Measurements from ENCODE around the gene PABPN1.
"Not testable (repeated sequence)": the region's sequence is repeated elsewhere in the genome, so short reads cannot be mapped to it uniquely, and the experiment has no call there.

Gene PABPN1

GRCh38 chr14:23320584-23321571, at the start of gene PABPN1:
PABPN1 (plus strand) TSS chr14:23321457; CDS start chr14:23321470, 13 bp downstream.
- DNase-seq (ENCODE audit: low spot score), result peak; percentile 99

- no peak for DNase-seq (ENCODE audit: low spot score)
Observed at GRCh38 chr14:23275412-23275811, 45.8 kb upstream of the PABPN1 start.

GRCh38 chr14:23277189-23277588, 44.1 kb upstream of the PABPN1 start:
- no peak for DNase-seq (ENCODE audit: low spot score)

- not testable (repeated sequence) for DNase-seq (ENCODE audit: low spot score)
Observed at GRCh38 chr14:23277928-23278327, 43.3 kb upstream of the PABPN1 start.

- DNase-seq (ENCODE audit: low spot score), result no peak
Observed at GRCh38 chr14:23281247-23281646, 40.0 kb upstream of the PABPN1 start.

GRCh38 chr14:23284654-23285529, 36.4 kb upstream of the PABPN1 start:
- no peak for DNase-seq (ENCODE audit: low spot score)

- no peak for DNase-seq (ENCODE audit: low spot score)
Observed at GRCh38 chr14:23285530-23286019, 35.7 kb upstream of the PABPN1 start.

GRCh38 chr14:23286020-23286901, 35.0 kb upstream of the PABPN1 start, which contains the start of gene HOMEZ:
HOMEZ (minus strand) TSS chr14:23286132; CDS start chr14:23285952, 180 bp downstream.
- peak; percentile 95 for DNase-seq (ENCODE audit: low spot score)

GRCh38 chr14:23286902-23287479, 34.3 kb upstream of the PABPN1 start:
- DNase-seq (ENCODE audit: low spot score), result no peak

- DNase-seq (ENCODE audit: low spot score), result peak; percentile 33
Observed at GRCh38 chr14:23294734-23295561, 26.3 kb upstream of the PABPN1 start.

GRCh38 chr14:23296012-23296777, 25.1 kb upstream of the PABPN1 start:
- DNase-seq (ENCODE audit: low spot score), result peak; percentile 24

GRCh38 chr14:23297096-23297495, 24.2 kb upstream of the PABPN1 start:
- DNase-seq (ENCODE audit: low spot score), result no peak

- no peak for DNase-seq (ENCODE audit: low spot score)
Observed at GRCh38 chr14:23297611-23298277, 23.5 kb upstream of the PABPN1 start.

- DNase-seq (ENCODE audit: low spot score), result peak; percentile 66
Observed at GRCh38 chr14:23299211-23299957, 21.9 kb upstream of the PABPN1 start.

- DNase-seq (ENCODE audit: low spot score), result no peak
Observed at GRCh38 chr14:23299986-23300686, 21.1 kb upstream of the PABPN1 start.

- peak; percentile 19 for DNase-seq (ENCODE audit: low spot score)
Observed at GRCh38 chr14:23300687-23301223, 20.5 kb upstream of the PABPN1 start.
